Gastrocnemius medialis (tissue), 4 donors: Measurements from ENCODE around the gene BPIFB1. TPM values are rescaled to one million over a fixed set of nuclear protein-coding genes. Genes with fewer than 3 reads are reported as not detected.

ENCODE experiments used
- ATAC-seq, 2 donors: fragments of 150-250 bp; one replicate each; pipeline ENCODE4 v1.9.1; 2016
- DNase-seq, 2 donors: peaks; one replicate each; pipeline ENCODE4 v3.0.0-alpha.2; 2019
- H3K27ac ChIP-seq, 4 donors: fragments of 200-600 bp; sonication (generic); 1 replicate in 1 of 4; 2 replicates in 3 of 4; pipeline ENCODE4 v1.5.1; 2016 to 2018; ENCODE audit warnings: mild to moderate bottlenecking in 2 of 4, moderate library complexity in 1 of 4
- H3K27me3 ChIP-seq, 3 donors: fragments of 200-600 bp; sonication (generic) in 2 of 3; 1 replicate in 1 of 3; 2 replicates in 2 of 3; pipeline versions ENCODE4 v1.5.1 to v1.6.0; 2016 to 2019; ENCODE audit warnings: mild to moderate bottlenecking in 1 of 3, moderate library complexity in 1 of 3
- H3K36me3 ChIP-seq, 2 donors: fragments of 200-600 bp; sonication (generic) in 1 of 2; one replicate each; pipeline ENCODE4 v1.5.1; 2017 to 2018
- H3K4me1 ChIP-seq, 2 donors: fragments of 200-600 bp; sonication (generic) in 1 of 2; one replicate each; pipeline ENCODE4 v1.5.1; 2016 to 2017; ENCODE audit warnings: mild to moderate bottlenecking in 2 of 2
- H3K4me3 ChIP-seq, 4 donors: fragments of 200-600 bp; sonication (generic) in 3 of 4; 1 replicate in 1 of 4; 2 replicates in 3 of 4; pipeline ENCODE4 v1.5.1; 2016 to 2019; ENCODE audit warnings: mild to moderate bottlenecking in 2 of 4
- H3K9me3 ChIP-seq, 3 donors: fragments of 200-600 bp; sonication (generic) in 2 of 3; 1 replicate in 1 of 3; 2 replicates in 2 of 3; pipeline ENCODE4 v1.5.1; 2016 to 2019
- CTCF ChIP-seq, 5 experiments: fragments of 450-650 bp in 3 of 5; fragments of 200-600 bp in 2 of 5; sonication (generic) in 2 of 5; IDR thresholded peaks in 4 of 5; conservative IDR thresholded peaks in 1 of 5; 1 replicate in 4 of 5; 2 replicates in 1 of 5; pipeline ENCODE4 v1.5.1; 2016 to 2019; ENCODE audit warnings: antibody characterized with exemption in 5 of 5, mild to moderate bottlenecking in 3 of 5, moderate library complexity in 3 of 5
- POLR2A ChIP-seq, 2 donors: fragments of 450-650 bp; IDR thresholded peaks; one replicate each; pipeline ENCODE4 v1.6.1; 2017; ENCODE audit warnings: antibody characterized with exemption in 2 of 2, mild to moderate bottlenecking in 2 of 2, moderate library complexity in 2 of 2
- in situ Hi-C, 4 donors: fragments of 200-750 bp; cut with MboI; loops; one replicate each; pipeline versions ENCODE4 v1.15.0 to v1.8.0; 2017; ENCODE audit warnings: low sequenced_read_pairs in 4 of 4
- intact Hi-C: fragments of 100-400 bp; cut with DNase I; formaldehyde crosslinking; loops from one replicate; pipeline ENCODE4 v1.15.1; 2023; ENCODE audit warnings: low total_unique reads
- total RNA-seq, 4 donors: library from RNA; depleted of rRNA; stranded (reverse); fragments of >200 nt; gene quantifications; one replicate each; pipeline versions ENCODE4 v1.1.0 to v1.2.3, GENCODE V29; 2016

Gene BPIFB1
- total RNA-seq, 4 donors from 2014 or later, result not detected

- intact Hi-C loops (no loop called here), in situ Hi-C loops (no loop called here)
- no peaks in the 10 kb centered on the region for H3K9me3 ChIP-seq
- DNase-seq (no peak), ATAC-seq (no peak)
- no peak overlapping the region for H3K4me3 ChIP-seq
- H3K36me3 ChIP-seq, result peaks cover 0 to 8% of the 10 kb centered on the region in 2 donors
- H3K4me1 ChIP-seq, result no peaks in the 10 kb centered on the region
- no peak overlapping the region for H3K27ac ChIP-seq
- H3K27me3 ChIP-seq, result no peaks in the 10 kb centered on the region
- TF ChIP-seq POLR2A (IDR thresholded peaks at IDR 0.05) (no peak), CTCF (IDR thresholded peaks at IDR 0.05 in 4 of 5, conservative IDR thresholded peaks at IDR 0.05 in 1 of 5) (no peak)
These were observed 65.3 kb downstream of the BPIFB1 start for GRCh38 chr20:33348136-33348937.

GRCh38 chr20:33349493-33349892, 66.5 kb downstream of the BPIFB1 start:
- ATAC-seq (no peak), DNase-seq (no peak)
- in situ Hi-C loops, result no loop called here
- H3K9me3 ChIP-seq, result no peaks in the 10 kb centered on the region
- H3K4me1 ChIP-seq, result no peaks in the 10 kb centered on the region
- H3K27me3 ChIP-seq, result no peaks in the 10 kb centered on the region
- intact Hi-C loops, result no loop called here
- peaks cover 0 to 8% of the 10 kb centered on the region in 2 donors for H3K36me3 ChIP-seq
- no peak for TF ChIP-seq CTCF (IDR thresholded peaks at IDR 0.05 in 4 of 5, conservative IDR thresholded peaks at IDR 0.05 in 1 of 5)
- no peak for TF ChIP-seq POLR2A (IDR thresholded peaks at IDR 0.05)
- H3K4me3 ChIP-seq, result no peak overlapping the region
- no peak overlapping the region for H3K27ac ChIP-seq

- Histone ChIP-seq H3K27ac (no peak overlapping the region), H3K27me3 (no peaks in the 10 kb centered on the region), H3K36me3 (peaks cover 0 to 21% of the 10 kb centered on the region in 2 donors), H3K4me3 (no peak overlapping the region), H3K4me1 (no peaks in the 10 kb centered on the region), H3K9me3 (no peaks in the 10 kb centered on the region)
- intact Hi-C loops, result no loop called here
- in situ Hi-C loops, result no loop called here
- TF ChIP-seq POLR2A (IDR thresholded peaks at IDR 0.05) (no peak), CTCF (IDR thresholded peaks at IDR 0.05 in 4 of 5, conservative IDR thresholded peaks at IDR 0.05 in 1 of 5) (no peak)
- DNase-seq, result no peak
- no peak for ATAC-seq
These were observed 68.7 kb downstream of the BPIFB1 start for GRCh38 chr20:33351696-33352095.

- H3K27me3 ChIP-seq, result no peaks in the 10 kb centered on the region
- TF ChIP-seq CTCF (IDR thresholded peaks at IDR 0.05 in 4 of 5, conservative IDR thresholded peaks at IDR 0.05 in 1 of 5) (no peak), POLR2A (IDR thresholded peaks at IDR 0.05) (no peak)
- H3K4me1 ChIP-seq, result no peaks in the 10 kb centered on the region
- no peak for ATAC-seq
- no peaks in the 10 kb centered on the region for H3K9me3 ChIP-seq
- intact Hi-C loops, result no loop called here
- H3K36me3 ChIP-seq, result peaks cover 0 to 24% of the 10 kb centered on the region in 2 donors
- no peak for DNase-seq
- in situ Hi-C loops, result no loop called here
- H3K4me3 ChIP-seq, result no peak overlapping the region
- no peak overlapping the region for H3K27ac ChIP-seq
These were observed 69.4 kb downstream of the BPIFB1 start for GRCh38 chr20:33352258-33353012.
